Hematopoietic multipotent progenitor cell treated with erythropoietin and hydrocortisone succinate and interleukin-3 and kit ligand, for 6 days (in vitro differentiated cells): ENCODE data around the gene STYXL1.
A peak's percentile ranks its signal among the peaks of the same experiment; 100 is the strongest.
"Not testable (repeated sequence)": the region's sequence is repeated elsewhere in the genome, so short reads cannot be mapped to it uniquely, and the experiment has no call there.

Experiments used
- DNase-seq: peaks from one replicate; pipeline ENCODE4 v3.0.0-alpha.2; 2015

The STYXL1 gene

DNA sequence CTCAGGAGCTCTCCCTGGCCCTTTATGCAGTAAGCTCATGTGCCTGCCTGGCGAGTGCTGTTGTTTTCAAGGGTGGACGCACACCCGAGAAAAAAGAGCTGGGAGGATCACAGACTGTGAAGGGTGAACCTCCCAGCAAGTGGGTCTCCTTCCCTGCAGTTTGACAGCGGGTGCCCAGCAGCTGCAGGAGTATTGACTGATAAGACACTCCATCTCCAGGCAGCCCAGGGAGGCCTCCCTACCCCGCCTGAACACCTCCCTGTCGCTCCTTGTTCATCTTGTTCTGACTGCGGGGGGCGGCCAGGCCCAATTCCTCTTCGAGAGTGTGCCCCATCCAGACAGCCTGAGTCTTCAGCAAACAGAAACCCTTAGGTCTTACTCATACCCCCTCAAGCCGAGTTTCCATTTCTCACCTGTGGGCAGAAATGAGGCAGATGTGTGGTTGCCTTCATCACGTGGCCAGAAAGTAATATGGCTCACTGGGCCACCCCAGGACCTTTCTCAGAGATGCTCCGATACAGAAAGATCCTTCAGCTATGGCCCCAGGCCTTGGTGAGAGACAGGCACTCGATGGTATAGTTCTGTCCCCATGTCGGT lies 17.3 kb upstream of the STYXL1 start:
- DNase-seq: no peak

DNA sequence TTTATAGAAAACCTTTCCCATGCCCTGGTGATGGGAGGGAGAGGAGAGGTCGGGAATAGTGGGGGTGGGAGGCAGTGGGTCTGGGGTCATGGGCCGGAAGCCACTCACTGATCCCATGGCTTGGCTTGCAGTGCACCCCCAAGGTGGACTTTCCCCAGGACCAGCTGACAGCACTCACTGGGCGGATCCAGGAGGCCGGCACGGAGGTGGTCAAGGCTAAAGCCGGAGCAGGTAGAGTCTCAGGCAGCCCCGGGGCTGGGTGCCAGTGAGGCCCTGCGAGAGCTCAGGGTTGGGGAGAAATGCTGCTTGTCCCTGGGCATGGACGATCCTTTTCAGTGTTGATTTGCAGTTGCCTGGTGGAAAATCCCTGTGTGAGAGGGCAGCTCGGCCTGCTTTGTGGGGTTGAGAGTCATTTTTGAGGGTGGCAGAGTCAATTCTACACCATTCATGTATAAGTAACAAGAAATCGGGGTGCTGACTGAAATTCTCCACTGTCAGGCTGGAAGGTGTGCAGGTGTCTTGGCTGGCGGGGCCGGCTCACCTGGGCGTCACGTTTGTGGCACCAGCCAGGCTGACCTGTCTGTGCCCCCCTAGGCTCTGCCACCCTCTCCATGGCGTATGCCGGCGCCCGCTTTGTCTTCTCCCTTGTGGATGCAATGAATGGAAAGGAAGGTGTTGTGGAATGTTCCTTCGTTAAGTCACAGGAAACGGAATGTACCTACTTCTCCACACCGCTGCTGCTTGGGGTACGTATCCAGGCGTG lies 16.6 kb upstream of the STYXL1 start:
- no peak for DNase-seq

DNA sequence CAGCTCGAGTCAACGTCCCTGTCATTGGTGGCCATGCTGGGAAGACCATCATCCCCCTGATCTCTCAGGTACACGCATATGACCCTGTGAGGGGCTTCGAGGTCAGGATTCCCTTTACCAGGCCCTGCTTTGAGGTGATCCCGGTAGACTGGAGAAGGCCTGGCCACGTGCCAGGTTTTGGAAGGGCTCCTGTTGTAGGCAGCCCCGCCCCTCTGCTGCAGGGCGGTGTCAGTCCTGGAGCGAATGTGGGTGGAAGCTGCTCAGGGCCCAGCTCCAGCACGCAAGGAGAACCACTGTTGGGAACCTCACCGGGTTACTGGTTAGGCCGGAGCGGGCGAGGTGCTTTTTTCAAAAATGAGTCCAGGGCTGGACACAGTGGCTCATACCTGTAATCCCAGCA lies 15.7 kb upstream of the STYXL1 start:
- peak; percentile 65 for DNase-seq

DNA sequence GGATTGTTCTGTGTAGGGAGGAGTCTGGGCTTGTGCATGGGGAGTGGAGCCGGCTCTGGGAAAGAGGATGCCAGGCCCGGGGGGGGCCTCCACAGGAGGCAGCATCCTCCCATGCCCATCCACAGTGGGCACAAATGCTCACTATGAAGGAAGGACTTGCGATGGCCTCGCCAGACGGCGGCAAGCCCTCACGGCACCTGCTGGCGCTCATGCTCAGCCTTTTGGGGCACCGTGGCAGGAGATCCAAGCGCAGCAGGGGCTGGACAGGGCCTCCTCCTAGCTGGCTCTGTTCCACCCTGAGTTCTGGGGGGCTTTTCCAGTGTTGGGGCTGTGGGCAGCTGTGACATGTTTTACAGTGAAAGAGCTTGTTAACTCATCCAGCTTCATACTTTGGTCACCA lies 15.3 kb upstream of the STYXL1 start:
- DNase-seq: no peak

DNA sequence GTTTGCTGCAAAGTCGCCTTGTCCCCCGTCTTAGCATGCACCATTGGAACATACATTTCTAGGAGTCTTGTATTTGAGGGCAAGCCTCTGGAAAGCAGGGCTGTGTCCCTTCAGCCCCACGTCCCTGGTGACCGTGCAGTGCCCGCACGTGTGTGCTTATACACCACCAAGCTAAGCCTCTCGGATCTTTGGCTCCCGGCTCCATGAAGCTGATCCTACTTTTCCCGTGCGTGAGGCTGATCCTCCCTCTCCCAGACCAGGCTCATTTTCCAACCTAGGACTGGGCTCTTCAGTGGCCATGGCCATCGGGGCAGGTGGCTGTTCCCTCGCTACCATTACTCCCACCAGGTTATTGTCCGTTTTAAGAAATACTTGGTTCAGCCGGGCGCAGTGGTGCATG lies 14.5 kb upstream of the STYXL1 start:
- no peak for DNase-seq

DNA sequence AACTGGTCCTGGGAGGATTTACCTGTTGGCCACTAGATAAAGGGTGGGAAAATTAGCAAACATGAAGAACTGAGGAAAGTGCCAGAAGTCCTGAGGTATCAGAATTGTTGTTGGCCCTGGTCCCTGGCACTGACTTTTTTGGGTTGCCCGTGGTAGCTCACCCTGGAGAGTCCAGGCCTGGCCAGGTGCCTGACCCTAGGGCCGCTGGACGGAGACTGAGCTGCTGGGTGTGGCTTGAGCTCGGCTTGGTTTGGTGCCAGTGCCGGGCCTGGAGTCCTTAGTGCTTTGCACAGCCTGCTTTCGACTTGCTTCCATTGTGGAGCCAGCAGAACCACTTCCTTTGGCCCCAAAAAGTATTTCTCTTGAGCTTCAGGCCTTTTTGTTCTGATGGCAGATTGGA lies 13.0 kb upstream of the STYXL1 start:
- no peak for DNase-seq

DNA sequence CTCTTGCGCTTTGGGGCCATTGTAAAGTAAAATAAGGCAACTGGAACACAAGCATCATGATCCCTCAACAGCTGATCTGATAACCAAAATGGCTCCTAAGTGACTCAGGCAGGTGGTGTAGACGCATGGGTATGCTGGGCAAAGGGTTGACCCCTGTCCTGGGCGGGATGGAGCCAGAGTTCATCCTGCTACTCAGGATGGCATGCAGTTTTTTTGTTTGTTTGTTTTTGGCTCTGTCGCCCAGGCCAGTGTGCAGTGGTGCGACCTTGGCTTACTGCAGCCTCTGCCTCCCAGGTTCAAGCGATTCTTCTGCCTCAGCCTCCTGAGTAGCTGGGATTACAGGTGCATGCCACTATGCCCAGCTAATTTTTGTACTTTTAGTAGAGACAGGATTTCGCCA lies 10.9 kb upstream of the STYXL1 start:
- DNase-seq: not testable (repeated sequence)

DNA sequence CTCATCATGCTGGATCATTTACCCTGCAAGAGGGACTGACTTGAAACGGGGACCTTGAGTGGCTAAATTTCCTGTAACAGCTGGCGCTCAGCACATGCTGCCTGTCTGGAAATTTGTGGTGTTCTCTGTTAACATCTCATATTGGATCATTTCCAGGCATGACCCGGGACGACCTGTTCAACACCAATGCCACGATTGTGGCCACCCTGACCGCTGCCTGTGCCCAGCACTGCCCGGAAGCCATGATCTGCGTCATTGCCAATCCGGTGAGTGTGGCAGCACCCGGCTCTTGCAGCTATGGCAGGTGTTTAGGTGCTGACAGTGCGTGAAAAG lies 10.0 kb upstream of the STYXL1 start:
- no peak for DNase-seq

DNA sequence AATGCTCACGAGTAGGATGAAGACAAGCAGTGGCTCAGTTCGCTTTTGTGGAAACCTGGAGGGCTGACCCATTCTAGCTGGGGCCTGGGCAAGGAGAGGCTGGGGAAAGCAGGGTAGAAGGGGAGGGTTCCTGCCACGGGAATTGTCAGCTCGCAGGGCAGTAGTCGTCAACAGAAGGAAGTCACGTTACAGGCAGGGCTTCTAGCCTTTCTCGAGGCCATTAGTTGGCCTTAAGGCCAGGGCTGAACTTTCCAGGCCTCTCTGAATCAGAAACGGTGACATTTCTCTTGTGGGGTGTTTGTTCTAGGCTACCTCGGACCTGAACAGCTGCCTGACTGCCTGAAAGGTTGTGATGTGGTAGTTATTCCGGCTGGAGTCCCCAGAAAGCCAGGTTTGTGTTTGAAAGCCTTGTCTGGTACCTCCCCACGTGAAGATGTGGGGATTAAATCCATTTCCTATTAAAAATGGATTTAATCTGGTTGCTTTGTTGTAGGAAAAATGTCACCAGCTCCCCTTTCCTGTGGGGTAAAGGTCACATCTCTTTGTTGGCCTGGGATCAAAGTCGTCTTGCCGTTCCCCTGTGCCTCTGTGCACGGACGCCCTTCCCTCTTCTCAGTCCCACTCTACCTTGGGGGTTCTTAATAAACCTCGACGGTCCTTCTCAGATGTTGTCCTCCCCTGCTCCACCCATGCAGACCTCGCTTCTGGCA lies 9.5 kb upstream of the STYXL1 start:
- no peak for DNase-seq

DNA sequence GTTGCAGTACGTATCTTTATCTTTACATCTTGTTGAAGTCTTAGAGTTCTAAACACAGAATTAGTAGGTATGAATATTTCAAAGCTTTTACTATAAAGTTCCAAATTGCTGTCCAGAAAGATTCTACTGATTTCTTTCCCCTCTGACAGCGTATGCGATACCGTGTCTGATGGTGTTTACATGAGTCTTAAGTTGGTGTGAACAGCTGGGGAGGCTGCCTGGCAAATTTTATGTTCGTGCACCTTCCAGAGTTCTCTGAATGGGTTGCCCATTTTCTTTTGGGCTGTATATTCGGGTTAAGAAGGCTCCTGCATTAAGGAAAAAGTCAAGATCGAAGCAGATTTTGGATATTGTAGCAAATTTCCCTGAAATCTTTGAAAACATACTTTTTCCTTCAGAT lies 8.4 kb upstream of the STYXL1 start:
- no peak for DNase-seq

DNA sequence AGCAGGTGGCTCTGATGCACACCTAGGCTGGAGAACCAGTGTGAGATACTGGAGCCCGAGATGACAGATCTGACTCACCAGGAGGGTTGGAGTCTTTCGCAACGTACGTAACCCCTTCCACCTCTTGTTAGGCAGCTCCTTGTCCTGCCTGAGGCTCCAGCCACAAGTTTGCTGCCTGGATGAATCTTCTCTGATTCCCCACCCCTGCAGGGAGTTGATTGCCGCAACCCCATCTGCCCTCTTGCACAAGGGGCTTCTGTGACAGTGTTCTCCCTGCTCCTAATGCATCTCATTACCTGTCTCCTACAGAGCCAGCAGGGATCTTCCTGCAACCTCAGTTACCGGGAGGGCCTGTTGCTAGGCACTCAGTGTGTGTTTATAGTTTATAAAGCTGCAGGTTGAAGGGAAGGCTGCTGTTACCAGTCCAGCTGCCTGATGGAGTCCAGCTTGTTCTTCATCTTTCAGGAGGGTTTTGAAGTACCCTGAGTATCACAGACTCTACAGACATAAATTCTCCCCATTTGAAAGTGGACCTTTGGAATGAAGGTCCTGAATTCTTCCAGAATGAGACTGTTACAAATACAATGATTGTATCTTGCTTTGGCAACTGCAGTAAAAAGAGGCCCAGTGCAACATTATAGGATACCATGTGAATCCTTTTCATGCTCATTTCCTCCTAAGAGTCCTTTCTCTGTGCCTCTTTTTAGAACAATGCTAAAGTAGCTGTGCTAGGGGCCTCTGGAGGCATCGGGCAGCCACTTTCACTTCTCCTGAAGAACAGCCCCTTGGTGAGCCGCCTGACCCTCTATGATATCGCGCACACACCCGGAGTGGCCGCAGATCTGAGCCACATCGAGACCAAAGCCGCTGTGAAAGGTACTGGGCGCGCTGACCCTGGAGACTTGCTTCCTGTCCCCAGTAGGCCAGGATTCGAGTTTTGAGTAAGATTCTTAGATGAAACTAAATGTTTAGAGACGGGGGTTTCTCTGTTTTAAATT lies 6.6 kb upstream of the STYXL1 start:
- DNase-seq: no peak

DNA sequence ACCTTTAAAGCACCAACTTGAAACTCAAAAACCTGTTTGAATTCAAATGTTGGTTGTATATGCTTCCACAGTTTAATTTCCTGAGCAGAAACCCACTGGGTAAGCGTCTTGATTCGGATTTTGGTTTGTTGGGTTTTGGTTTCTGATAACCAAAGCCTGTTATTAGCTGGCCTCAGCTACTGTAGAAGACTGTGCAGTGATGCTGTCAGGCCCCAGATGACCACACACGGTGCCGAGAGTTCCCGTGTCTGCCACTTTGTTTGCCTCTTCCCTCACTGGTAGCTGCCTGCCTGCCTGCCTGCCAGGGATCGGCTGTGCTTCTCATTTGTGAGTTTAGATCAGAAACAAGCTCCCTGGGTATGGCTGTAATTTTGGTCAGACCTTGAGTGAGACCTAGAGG lies 5.7 kb upstream of the STYXL1 start:
- DNase-seq: no peak

DNA sequence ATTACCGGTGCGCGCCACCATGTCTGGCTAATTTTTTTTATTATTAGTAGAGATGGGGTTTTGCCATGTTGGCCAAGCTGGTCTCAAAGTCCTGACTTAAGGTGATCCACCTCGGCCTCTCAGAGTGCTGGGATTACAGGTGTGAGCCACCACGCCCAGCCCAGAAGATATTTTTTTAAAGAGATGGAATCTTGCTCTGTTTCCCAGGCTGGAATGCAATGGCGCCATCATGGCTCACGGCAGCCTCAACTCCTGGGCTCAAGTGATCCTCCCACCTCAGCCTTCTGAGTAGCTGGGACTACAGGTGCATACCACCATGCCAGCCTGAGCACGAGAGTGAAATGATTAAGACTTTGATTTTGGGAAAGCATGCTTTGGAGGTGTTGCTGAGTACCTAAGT lies 4.9 kb upstream of the STYXL1 start:
- DNase-seq: not testable (repeated sequence)

DNA sequence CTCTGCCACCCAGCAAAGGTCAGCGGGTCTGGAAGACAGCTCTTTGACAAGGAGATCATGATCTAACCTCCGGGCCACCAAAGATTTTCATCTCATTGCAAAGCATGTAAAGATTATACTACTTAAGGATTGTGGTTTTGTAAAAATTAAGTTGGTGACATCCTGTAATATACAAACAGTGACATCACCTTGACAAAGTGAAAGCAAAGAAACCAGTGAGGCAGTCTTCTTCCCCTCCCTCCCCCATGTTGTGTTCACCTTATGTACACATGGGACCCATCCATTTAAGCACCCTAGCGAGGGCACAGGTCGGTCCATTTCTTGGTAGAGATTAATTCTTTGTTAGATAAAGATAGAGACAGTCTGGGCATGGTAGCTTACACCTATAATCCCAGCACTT lies 4.0 kb upstream of the STYXL1 start:
- no peak for DNase-seq

DNA sequence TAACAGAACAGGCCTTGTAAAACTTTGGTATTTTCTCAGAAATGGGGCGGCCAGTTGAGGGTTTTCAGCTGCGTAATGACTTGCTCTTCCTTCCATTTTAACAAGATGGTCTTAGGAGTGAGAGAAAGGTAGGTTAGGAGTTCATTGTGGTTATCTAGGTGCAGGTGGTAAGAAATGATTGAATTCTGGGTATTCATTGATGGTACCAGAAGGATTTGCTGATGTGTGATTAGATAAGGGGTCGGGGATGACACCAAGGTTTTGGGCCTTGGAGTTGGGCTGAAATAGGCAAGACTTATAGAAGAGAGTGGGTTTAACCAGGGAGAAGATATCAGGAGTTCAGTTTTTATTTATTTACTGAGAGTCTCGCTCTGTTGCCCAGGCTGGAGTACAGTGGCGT lies 2.7 kb upstream of the STYXL1 start:
- no peak for DNase-seq

DNA sequence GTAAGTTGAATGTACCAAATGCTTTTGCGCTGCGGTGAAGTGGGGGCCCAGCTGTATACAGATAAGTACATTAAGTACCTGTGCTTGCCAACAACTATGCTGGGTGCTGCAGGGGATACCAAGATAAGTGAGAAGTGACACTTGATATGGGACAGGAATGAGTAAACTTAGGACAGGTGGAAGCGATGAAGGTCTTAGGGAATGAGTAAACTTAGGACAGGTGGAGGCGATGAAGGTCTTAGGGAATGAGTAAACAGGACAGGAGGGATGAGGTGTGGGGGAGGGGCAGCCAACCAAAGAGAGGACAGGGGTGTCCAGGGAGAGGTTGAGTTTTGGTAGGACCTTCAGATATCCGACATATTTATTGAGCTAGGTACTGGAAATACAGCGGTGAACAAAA lies 1.5 kb upstream of the STYXL1 start:
- no peak for DNase-seq

DNA sequence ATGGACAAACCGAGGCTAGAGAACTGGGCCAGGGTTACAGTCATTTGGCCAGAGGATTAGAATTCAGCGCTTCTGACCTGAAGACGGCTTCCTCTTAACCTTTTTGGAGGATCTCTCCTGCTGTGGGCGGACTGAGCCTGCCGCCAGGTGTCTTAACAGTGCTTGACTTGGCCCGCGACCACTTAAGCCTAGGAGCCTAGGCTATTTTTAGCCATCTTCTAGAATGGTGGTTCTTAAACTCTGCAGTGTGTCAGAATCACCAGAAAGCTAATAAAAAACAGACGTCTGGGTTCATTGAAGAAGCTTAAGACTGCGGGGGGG lies 828 bp upstream of the STYXL1 start:
- peak; percentile 61 for DNase-seq

DNA sequence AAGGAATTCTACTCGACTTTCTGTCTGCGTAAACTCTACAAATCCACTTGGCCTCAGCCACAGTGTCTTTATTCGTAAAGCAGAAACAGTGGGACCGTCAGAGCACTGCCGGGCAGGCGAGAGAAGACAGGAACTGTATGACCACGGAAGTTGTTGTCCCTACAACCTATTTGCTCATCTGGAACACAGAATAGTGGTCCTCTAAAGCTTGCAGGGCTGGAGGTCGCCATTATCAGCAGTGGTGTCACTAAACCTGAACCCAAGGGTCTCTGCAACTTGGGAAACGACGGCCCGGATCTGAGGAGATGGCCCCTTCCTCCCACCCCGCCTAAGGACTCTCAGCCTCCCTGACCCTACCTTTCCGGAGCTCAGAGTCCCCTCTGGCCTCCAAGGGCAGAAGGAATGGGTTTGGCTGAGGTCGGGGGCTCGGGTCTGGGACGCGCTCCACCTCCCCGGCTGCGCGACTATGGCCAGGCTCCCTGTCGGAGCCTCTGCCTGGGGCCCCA lies 442 bp downstream of the STYXL1 start:
- DNase-seq: peak; percentile 55

DNA sequence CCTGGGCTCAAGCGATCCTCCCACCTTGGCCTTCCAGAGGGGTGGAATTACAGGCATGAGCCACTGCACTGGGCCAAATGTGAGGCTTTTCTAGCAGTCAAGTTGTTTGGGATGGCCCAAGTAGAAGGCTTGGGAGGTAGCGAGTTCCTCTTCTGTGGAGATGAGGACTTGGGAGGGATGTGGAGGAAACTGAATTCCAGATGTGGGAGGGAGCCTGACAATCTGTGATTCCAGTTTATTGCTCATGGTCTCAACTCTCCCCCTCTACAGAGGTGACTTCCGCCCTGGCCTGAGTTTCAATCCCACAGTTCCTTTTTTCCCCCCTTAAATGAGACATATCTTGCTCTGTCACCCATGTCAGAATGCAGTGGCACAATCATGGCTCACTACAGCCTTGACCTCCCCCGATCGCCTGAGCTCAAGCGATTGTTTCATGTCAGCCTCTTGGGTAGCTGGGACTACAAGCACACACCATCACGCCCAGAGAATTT lies 3.4 kb downstream of the STYXL1 start:
- no peak for DNase-seq

DNA sequence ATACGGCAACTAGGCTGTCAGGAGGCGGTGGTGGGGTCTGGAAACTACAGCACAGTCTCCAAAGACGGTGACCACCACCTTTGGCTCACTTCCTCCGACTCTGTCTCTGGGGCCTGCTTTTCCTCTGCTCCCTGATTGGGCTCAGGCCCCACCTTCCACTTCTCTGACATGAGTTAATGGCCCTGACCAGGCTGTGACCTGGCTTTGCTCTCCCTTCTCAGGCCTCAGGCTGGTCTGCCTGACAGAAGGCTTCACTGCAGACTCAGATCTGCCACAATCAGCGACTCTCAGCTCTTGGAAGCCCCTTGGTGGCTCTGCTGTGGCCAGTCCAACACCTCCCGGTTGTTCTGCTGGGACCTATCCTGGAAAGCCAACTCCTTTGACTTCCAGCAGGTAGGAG lies 7.7 kb downstream of the STYXL1 start:
- no peak for DNase-seq

DNA sequence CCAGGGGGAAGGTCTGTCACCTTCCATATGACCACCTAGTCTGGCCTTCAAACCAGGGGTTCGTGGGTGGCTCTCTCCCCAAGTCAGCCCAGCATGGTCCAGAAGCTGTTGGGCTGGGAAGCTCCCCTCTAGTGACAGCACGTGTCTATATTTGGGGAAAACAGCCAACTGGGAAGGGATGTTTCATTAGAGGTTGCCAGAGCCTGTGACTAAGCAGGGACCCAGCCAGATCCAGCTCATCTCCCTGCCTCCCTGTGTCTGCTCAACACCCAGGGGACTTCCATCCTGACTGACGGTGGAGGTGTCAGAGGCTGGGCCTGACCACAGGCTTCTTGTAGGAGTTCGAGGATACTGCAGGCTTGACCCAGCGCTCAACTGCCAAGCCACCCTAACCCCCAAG lies 10.5 kb downstream of the STYXL1 start:
- DNase-seq: no peak

DNA sequence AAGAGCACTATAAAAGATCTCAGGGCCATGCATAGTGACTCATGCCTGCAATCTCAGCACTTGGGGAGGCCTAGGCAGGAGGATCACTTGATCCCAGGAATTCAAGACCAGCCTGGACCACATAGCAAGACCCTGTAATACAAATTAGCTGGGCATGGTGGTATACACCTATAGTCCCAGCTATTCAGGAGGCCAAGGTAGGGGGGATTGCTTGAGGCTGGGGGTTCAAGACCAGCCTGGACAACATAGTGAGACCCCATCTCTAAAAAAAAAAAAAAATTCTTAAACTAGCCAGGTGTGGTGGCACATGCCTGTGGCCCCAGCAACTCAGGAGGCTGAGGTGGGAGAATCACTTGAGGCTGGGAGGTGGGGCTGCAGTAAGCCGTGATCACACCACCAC lies 15.8 kb downstream of the STYXL1 start:
- no peak for DNase-seq

DNA sequence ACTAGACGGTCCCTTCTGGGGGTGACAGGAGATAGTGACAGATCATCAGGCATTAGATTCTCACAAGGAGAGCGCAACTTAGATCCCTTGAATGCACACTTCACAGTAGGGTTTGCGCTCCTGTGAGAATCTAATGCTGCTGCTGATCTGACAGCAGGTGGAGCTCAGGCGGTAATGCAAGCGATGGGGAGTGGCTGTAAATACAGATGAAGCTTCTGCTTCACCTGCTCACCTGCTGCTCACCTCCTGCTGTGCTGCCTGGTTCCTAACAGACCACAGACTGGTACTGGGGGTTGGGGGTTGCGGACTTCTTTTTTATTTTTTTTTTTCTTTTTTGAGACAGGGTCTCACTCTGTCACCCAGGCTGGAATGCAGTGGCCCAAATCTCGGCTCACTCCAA lies 18.1 kb downstream of the STYXL1 start:
- DNase-seq: not testable (repeated sequence)
